Fibroblast of the conjunctiva (primary cell): ENCODE measurements around the gene TSPY8.
"Not testable (repeated sequence)": the region's sequence is repeated elsewhere in the genome, so short reads cannot be mapped to it uniquely, and the experiment has no call there.

Experiments used
- DNase-seq: peaks from one replicate; pipeline ENCODE4 v3.0.0-alpha.2; 2010; ENCODE audit warnings: low read depth

Gene TSPY8

GRCh38 chrY:9357497-9357896 lies at the start of gene TSPY8:
TSS of gene TSPY8 (plus strand) at chrY:9357797. CDS start at chrY:9357843, 46 bp downstream.
- not testable (repeated sequence) for DNase-seq

GRCh38 chrY:9320996-9321395 lies 36.6 kb upstream of the TSPY8 start:
- no peak for DNase-seq

- not testable (repeated sequence) for DNase-seq
Observed at GRCh38 chrY:9337164-9337563, 20.4 kb upstream of the TSPY8 start, which contains the start of gene TSPY4. TSS of gene TSPY4 (plus strand) at chrY:9337464. CDS start at chrY:9337510, 46 bp downstream.

- DNase-seq = not testable (repeated sequence)
Observed at GRCh38 chrY:9396527-9396926, 38.9 kb downstream of the TSPY8 start.

- not testable (repeated sequence) for DNase-seq
Observed at GRCh38 chrY:9398121-9398520, 40.5 kb downstream of the TSPY8 start, which contains the start of gene TSPY3. TSS of gene TSPY3 (plus strand) at chrY:9398421. CDS start at chrY:9398467, 46 bp downstream.
